Omental fat pad (tissue), 4 donors: ENCODE data around the gene PGM5. TPM values are rescaled to one million over a fixed set of nuclear protein-coding genes. Genes with fewer than 3 reads are reported as not detected.
"Not testable (repeated sequence)": the region's sequence is repeated elsewhere in the genome, so short reads cannot be mapped to it uniquely, and the experiment has no call there.

ENCODE experiments used
- ATAC-seq: fragments of 150-250 bp; one replicate; pipeline ENCODE4 v1.9.1; 2016; ENCODE audit warnings: mild to moderate bottlenecking, moderate library complexity; ENCODE audit not compliant: low FRiP score
- DNase-seq: peaks from one replicate; pipeline ENCODE4 v3.0.0-alpha.2; 2019; ENCODE audit warnings: low spot score
- total RNA-seq, 4 donors: library from RNA; depleted of rRNA; stranded (reverse); fragments of >200 nt; gene quantifications; one replicate each; pipeline ENCODE4 v1.1.0, GENCODE V29; 2016

The PGM5 gene
- total RNA-seq, 4 donors from 2014 or later: 18.1 to 63.7 (median 26.3) TPM

- DNase-seq, ATAC-seq: not testable (repeated sequence)
Observed at GRCh38 chr9:68366933-68367547, 10.6 kb downstream of the PGM5 start.

DNA sequence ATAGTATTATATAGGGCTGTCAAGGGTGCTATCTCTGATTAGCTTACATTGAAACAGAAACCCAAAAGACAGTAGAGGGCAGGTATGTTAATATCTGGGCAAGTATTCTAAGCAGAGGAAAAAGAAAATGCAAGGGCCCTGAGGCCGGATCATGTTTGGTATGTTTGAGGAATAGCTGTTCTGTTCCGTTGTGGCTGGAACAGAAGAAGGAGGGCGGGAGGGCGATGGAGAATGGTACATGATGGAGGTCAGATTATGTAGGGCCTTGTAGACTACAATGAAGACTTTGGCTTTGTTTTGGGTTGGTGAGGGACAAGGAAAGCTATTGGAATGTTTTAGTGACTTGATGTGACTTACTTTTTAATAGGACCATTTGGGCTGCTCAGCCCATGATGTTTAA, 19.4 kb downstream of the PGM5 start:
- not testable (repeated sequence) for DNase-seq, ATAC-seq

- DNase-seq: not testable (repeated sequence)
Observed at GRCh38 chr9:68377723-68378122, 21.3 kb downstream of the PGM5 start.

DNA sequence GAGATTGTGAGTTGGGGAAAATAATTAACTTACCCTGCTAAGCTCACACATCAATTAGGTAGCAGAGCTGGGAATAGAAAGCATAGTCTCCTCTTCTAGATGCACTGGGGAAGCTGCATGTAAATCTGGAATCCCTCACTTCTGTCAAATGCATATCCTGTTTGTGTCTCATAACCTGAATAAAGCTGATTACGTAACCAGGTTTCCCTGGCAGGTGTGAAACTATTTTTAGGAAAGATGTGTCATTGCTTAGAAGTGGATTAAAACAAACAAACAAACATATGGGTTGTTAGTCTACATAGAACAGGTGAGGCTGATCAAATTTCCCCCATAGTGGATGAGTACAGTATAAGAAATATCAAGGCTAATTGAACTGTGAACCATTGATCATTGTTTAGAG, 27.5 kb downstream of the PGM5 start:
- not testable (repeated sequence) for ATAC-seq, DNase-seq

More at GRCh38 chr9:68377723-68378122, 21.3 kb downstream of the PGM5 start:
- not testable (repeated sequence) for ATAC-seq

DNA sequence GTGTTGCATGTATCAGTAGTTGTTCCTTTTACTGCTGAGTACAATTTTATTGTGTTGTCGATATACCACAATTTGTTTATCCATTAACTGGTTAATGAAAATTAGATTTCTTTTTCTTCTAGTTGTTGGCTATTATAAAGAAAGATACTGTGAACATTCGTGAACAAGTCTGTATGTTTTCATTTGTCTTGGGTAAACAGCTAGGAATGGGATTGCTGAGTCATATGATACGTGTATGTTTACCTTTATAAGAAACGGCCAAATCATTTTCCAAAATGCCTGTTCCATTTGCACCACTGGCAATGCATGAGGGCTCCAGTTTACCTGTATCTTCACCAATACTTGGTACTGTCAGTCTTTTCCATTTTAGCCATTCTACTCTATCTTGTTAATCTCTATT, 33.1 kb downstream of the PGM5 start:
- not testable (repeated sequence) for DNase-seq, ATAC-seq

DNA sequence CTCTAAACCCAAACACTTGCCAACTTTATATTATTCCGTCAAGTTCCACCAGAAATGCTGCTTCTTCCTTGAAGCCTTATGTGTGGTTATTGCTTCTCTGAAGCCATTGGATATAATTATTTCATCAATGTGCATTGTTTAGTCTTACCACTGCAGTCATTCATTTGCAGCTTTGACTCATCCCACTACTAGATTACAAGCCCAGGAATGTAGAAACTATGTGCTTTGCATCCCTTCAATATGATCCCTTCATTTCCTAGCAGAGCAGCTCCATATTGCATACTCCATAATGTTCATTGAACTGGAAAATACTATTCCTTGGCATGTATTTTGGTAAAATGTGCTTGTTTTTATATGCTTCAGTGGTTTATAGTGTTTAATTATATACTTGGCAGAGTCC, 34.3 kb downstream of the PGM5 start:
- DNase-seq, ATAC-seq: not testable (repeated sequence)

DNA sequence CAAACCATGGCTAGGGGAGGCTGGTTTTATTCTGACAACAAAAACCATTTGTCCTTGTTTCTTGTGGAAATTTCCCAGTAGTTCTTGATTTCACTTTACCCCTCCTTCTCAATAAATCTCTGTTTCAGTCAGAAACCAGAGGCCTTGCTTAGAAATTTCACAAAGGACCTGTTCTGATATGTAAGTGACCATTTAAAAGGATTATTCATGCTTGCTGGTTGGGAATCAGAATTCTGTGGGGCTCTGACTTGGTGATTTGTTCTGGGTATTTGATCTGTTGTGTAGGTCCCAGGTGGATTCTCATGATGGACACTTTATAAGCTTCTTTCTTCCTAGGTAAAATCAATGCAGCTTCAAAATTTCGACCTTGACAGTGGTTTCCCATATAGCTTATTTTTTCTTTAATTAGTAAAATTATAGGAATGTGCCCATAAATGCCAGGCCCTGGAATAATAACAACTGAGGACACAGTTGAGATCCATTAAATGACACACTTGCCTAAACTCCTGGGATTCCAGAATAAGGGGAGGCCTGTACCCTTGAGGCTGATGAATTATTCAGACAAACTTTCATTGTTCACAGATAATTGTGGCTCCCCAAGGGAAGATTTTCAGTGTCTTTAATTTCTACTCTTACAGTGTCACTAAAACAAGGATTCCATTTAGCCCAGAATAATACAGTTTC, 40.1 kb downstream of the PGM5 start:
- not testable (repeated sequence) for DNase-seq, ATAC-seq

DNA sequence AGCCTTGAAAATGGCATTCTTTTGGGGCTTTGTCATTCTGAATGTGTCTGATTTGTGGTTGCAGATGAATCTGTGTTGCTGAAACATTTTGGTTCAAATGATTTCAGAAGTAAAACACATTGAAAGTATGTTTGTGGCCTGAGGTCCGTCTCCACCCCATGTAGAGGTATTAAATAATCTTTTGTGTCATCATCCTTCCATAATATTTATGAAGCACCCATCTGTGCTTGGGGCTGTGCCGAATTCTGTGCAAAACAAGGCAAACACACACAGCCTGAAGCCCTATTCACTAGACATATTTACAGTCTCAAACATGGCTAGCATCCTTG, 40.6 kb downstream of the PGM5 start:
- not testable (repeated sequence) for DNase-seq, ATAC-seq

DNA sequence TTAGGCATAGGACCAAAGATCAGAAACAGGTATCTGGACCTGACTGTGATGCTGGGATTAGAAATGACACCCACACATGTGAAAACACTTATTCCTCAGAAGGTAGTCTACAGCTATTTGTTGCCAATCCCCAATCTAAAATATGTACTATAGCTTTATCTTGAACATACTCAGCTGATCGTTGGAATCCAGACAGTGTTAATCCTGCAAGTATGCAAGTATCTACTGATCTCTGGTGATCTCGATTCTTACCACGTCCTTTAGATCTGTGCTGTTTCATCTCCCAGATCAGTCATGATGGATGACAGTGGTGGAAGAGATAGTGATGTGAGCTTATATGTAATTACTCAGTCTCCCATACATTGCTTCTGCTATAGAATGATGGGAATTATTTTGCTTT, 41.4 kb downstream of the PGM5 start:
- DNase-seq, ATAC-seq: not testable (repeated sequence)

- not testable (repeated sequence) for DNase-seq, ATAC-seq
Observed at GRCh38 chr9:68398324-68398723, 41.9 kb downstream of the PGM5 start.

DNA sequence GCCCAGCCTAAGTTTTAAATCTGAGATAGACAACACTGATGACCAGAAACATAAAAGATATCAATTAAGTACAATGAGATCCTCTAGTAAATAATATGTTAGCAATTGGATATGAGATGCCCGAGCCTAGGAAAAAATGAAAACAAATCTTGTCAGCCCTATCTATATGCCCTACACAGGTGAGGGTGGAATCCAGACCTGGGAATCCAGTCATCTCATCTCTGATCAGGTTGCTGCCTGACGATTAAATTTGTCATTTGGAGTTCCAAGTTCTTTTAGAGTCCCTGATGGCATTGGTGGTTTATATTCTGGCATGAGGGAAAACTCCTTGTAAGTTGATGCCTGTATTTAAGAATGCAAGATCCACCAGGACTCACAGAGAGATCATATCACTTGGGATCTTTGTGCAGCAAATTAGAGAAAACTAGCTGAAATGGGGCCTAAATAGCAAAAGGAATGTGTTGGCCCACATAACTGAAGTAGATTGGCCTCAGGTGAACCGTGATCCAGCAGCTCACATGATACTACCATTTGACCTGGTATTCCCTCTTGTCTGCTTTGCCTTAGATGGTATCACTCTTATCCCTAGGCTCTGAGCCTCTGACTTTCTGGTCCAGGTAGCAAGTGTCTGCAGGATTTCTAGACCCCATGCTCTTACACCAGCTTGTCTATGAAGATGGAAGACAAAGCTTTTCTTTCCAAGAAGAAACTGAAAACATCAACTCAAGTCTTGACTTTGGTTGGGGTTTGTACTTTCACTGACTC, 48.2 kb downstream of the PGM5 start:
- DNase-seq, ATAC-seq: not testable (repeated sequence)

GRCh38 chr9:68411865-68412264, 55.5 kb downstream of the PGM5 start:
- ATAC-seq: not testable (repeated sequence)

GRCh38 chr9:68412754-68413153, 56.3 kb downstream of the PGM5 start:
- ATAC-seq, DNase-seq: not testable (repeated sequence)

More at GRCh38 chr9:68411865-68412264, 55.5 kb downstream of the PGM5 start:
- not testable (repeated sequence) for DNase-seq

GRCh38 chr9:68415065-68415464, 58.7 kb downstream of the PGM5 start:
- not testable (repeated sequence) for DNase-seq, ATAC-seq
